GM12878 (cell line): ENCODE measurements around the gene YARS1. TPM values are rescaled to one million over a fixed set of nuclear protein-coding genes. Genes with fewer than 3 reads are reported as not detected.

Experiments
- ATAC-seq: fragments of 200-7000 bp; cut with Tn5 transposase; 3 replicates; pipeline ENCODE4 v1.9.1; 2020; ENCODE audit warnings: mild to moderate bottlenecking, moderate library complexity
- BruUV-seq: library from RNA; stranded (reverse); fragments of 400-500 nt; replicated peaks from 2 replicates; lab custom pipeline; 2021; lab: Mats Ljungman, UMichigan
- CTCF ChIA-PET: fragments of 300-600 bp; sonication (Branson Sonifier 250); formaldehyde crosslinking; extraction: SDS; loops from one replicate; lab custom pipeline; 2021; ENCODE audit warnings: inconsistent platforms; lab: Yijun Ruan, JAX
- POLR2A ChIA-PET: fragments of 350-600 bp; formaldehyde crosslinking; extraction: SDS; loops from one replicate; lab custom pipeline; 2021; ENCODE audit warnings: inconsistent platforms; lab: Charles Lee
- RAD21 ChIA-PET: fragments of 300-600 bp; sonication (Branson Sonifier 250); formaldehyde crosslinking; loops from one replicate; lab custom pipeline; 2023; ENCODE audit warnings: antibody characterized with exemption; ENCODE audit not compliant: unreplicated experiment; lab: Charles Lee
- SMC1A ChIA-PET: fragments of 300-600 bp; sonication (Branson Sonifier 250); formaldehyde crosslinking; loops from one replicate; lab custom pipeline; 2023; ENCODE audit not compliant: unreplicated experiment, uncharacterized antibody; lab: Charles Lee
- DNase-seq: peaks from one replicate; pipeline ENCODE4 v3.0.0-alpha.2; 2011; ENCODE audit warnings: low read depth, low spot score
- FAIRE-seq: peaks from 3 replicates; lab custom pipeline; 2011; peaks lifted over from hg19 to GRCh38; lab: Jason Lieb, UNC
- H2AFZ ChIP-seq: 2 replicates; pipeline ENCODE4 v1.6.0; 2011; ENCODE audit warnings: low read depth, low read length, control low read depth; ENCODE audit not compliant: control insufficient read depth
- H3K27ac ChIP-seq: 2 replicates; pipeline ENCODE4 v1.5.1; 2011; ENCODE audit warnings: control low read depth; ENCODE audit not compliant: control insufficient read depth, insufficient read depth
- H3K27me3 ChIP-seq, 2 experiments: replicated peaks in 1 of 2; 2 replicates each; pipeline versions ENCODE4 v1.6.0 to v1.6.1; 2011; ENCODE audit warnings: low read length in 1 of 2; ENCODE audit not compliant: control insufficient read depth in 2 of 2, insufficient read depth in 2 of 2
- H3K36me3 ChIP-seq, 2 experiments: 2 replicates each; pipeline ENCODE4 v1.5.1; 2011; ENCODE audit warnings: low read length in 1 of 2; ENCODE audit not compliant: control insufficient read depth in 2 of 2, insufficient read depth in 2 of 2
- H3K4me1 ChIP-seq: 2 replicates; pipeline ENCODE4 v1.6.1; 2011; ENCODE audit warnings: mild to moderate bottlenecking, low read length, moderate library complexity, mixed read lengths; ENCODE audit not compliant: control insufficient read depth, insufficient read depth
- H3K4me2 ChIP-seq: 2 replicates; pipeline ENCODE4 v1.6.0; 2011; ENCODE audit warnings: control low read depth; ENCODE audit not compliant: control insufficient read depth, insufficient read depth
- H3K4me3 ChIP-seq: fragments of 200-600 bp; sonication (generic); 2 replicates; pipeline ENCODE4 v1.5.1; 2016
- H3K79me2 ChIP-seq: 2 replicates; pipeline ENCODE4 v1.6.0; 2011; ENCODE audit warnings: low read length; ENCODE audit not compliant: control insufficient read depth, insufficient read depth
- H3K9ac ChIP-seq: 2 replicates; pipeline ENCODE4 v1.8.0; 2011; ENCODE audit warnings: low read length, control low read depth, mixed read lengths; ENCODE audit not compliant: control insufficient read depth, insufficient read depth
- H3K9me3 ChIP-seq: replicated peaks from 3 replicates; pipeline ENCODE4 v1.5.1; 2011; ENCODE audit warnings: mild to moderate bottlenecking, low read length; ENCODE audit not compliant: control insufficient read depth, insufficient read depth
- H4K20me1 ChIP-seq: 2 replicates; pipeline ENCODE4 v1.6.0; 2011; ENCODE audit not compliant: control insufficient read depth, insufficient read depth
- ATF2 ChIP-seq: IDR thresholded peaks from 2 replicates; pipeline ENCODE4 v1.6.1; 2012; ENCODE audit warnings: low read length, inconsistent platforms
- BCL11A ChIP-seq: IDR thresholded peaks from 2 replicates; pipeline ENCODE4 v1.6.1; 2011; ENCODE audit warnings: low read depth, low read length
- CHD2 ChIP-seq: IDR thresholded peaks from 2 replicates; pipeline ENCODE4 v1.6.1; 2011; ENCODE audit warnings: low read depth, low read length, improper control_type of control experiment, borderline replicate concordance
- CUX1 ChIP-seq: IDR thresholded peaks from 2 replicates; pipeline ENCODE4 v1.6.1; 2012; ENCODE audit warnings: improper control_type of control experiment, low read depth, low read length; ENCODE audit not compliant: insufficient replicate concordance
- ESRRA ChIP-seq: IDR thresholded peaks from 2 replicates; pipeline ENCODE4 v1.6.1; 2012; ENCODE audit warnings: mild to moderate bottlenecking, low read length, improper control_type of control experiment
- FOXK2 ChIP-seq: fragments of 450-650 bp; IDR thresholded peaks from 2 replicates; pipeline ENCODE4 v1.6.1; 2017; ENCODE audit warnings: mild to moderate bottlenecking, moderate library complexity
- HDAC6 ChIP-seq: fragments of 200-600 bp; sonication (generic); IDR thresholded peaks from one replicate; pipeline ENCODE4 v1.8.0; 2017; ENCODE audit warnings: antibody characterized with exemption; ENCODE audit not compliant: unreplicated experiment
- IKZF2 ChIP-seq, 2 experiments: fragments of 450-650 bp; IDR thresholded peaks; 2 replicates each; pipeline ENCODE4 v1.6.1; 2017; ENCODE audit warnings: mild to moderate bottlenecking in 2 of 2, moderate library complexity in 2 of 2
- JUNB ChIP-seq: IDR thresholded peaks from 2 replicates; pipeline ENCODE4 v1.6.1; 2016; ENCODE audit warnings: antibody characterized with exemption, mild to moderate bottlenecking
- NR2C1 ChIP-seq: fragments of 450-650 bp; IDR thresholded peaks from 2 replicates; pipeline ENCODE4 v1.6.1; 2017; ENCODE audit warnings: antibody characterized with exemption, mild to moderate bottlenecking, moderate library complexity
- RAD51 ChIP-seq: fragments of 450-650 bp; IDR thresholded peaks from 2 replicates; pipeline ENCODE4 v1.6.1; 2016; ENCODE audit warnings: moderate library complexity, mild to moderate bottlenecking, inconsistent platforms
- SIX5 ChIP-seq: IDR thresholded peaks from 2 replicates; pipeline ENCODE4 v1.6.1; 2011; ENCODE audit warnings: mild to moderate bottlenecking, low read depth, low read length, moderate library complexity; ENCODE audit not compliant: severe bottlenecking
- SMAD1 ChIP-seq: fragments of 450-650 bp; IDR thresholded peaks from 2 replicates; pipeline ENCODE4 v1.6.1; 2018; ENCODE audit warnings: mild to moderate bottlenecking, low read depth; ENCODE audit not compliant: partially characterized antibody
- SRF ChIP-seq, 2 experiments: IDR thresholded peaks; 2 replicates each; pipeline ENCODE4 v1.6.1; 2011; ENCODE audit warnings: low read depth in 2 of 2, low read length in 2 of 2, mild to moderate bottlenecking in 1 of 2, moderate library complexity in 1 of 2
- TCF7 ChIP-seq: IDR thresholded peaks from 2 replicates; pipeline ENCODE4 v1.6.1; 2014; ENCODE audit warnings: antibody characterized with exemption, borderline replicate concordance
- ZNF622 ChIP-seq: fragments of 450-650 bp; IDR thresholded peaks from 2 replicates; pipeline ENCODE4 v1.6.1; 2017; ENCODE audit warnings: mild to moderate bottlenecking, inconsistent platforms
- ZZZ3 ChIP-seq: IDR thresholded peaks from 2 replicates; pipeline ENCODE4 v1.6.1; 2011; ENCODE audit warnings: low read depth; ENCODE audit not compliant: control insufficient read depth, insufficient read length
- WGBS: methylation state at CpG from one replicate; pipeline ENCODE4 v1.1.6; 2016; ENCODE audit warnings: low lambda C conversion rate; ENCODE audit not compliant: insufficient replicate concordance, insufficient coverage; ENCODE audit errors: missing lambda C conversion rate; 5-methylcytosine and 5-hydroxymethylcytosine counted together
- in situ Hi-C: fragments of 300-500 bp; cut with MboI; formaldehyde crosslinking; loops from 9 replicates; pipeline ENCODE4 v1.14.3; 2018; ENCODE audit warnings: mixed read lengths
- intact Hi-C: fragments of 100-400 bp; cut with micrococcal nuclease; formaldehyde crosslinking; loops from one replicate; pipeline ENCODE4 v1.14.2; 2022; ENCODE audit not compliant: unreplicated experiment
- polyA plus RNA-seq, 11 experiments: library from polyadenylated mRNA; depleted of rRNA in 4 of 11; unstranded in 6 of 11; stranded (reverse) in 5 of 11; fragments of >200 nt; fragmentation: Nextera tagmentation in 4 of 11; fragmentation: Illumina TruSeq in 1 of 11; extraction: Ambion mirVana in 4 of 11; extraction: Trizol in 1 of 11; gene quantifications; 1 replicate in 1 of 11; 2 replicates in 10 of 11; pipeline versions ENCODE4 v1.2.1 to v1.2.3, GENCODE V29; 2011 to 2016; ENCODE audit warnings: inconsistent platforms in 2 of 11, missing spikeins in 2 of 11, low read depth in 1 of 11
- total RNA-seq, 4 experiments: library from RNA; depleted of rRNA in 3 of 4; stranded (reverse); fragments of >200 nt in 3 of 4; fragmentation: Illumina TruSeq in 1 of 4; extraction: Trizol in 1 of 4; gene quantifications; 2 replicates each; pipeline versions ENCODE4 v1.2.1 to v1.2.3, GENCODE V29; 2013 to 2021

YARS1 gene
- total and polyA plus RNA-seq, 10 of the 15 experiments (the other 5 are each of a cell fraction or from before 2014, with no cell fraction given): 39.9 to 202 (median 136) TPM

GRCh38 chr1:32817815-32818786 lies 943 bp upstream of the YARS1 start:
- Histone ChIP-seq H3K9ac (peak overlapping the region; percentile 100), H3K79me2 (peaks cover 97% of the 10 kb centered on the region), H4K20me1 (no peaks in the 10 kb centered on the region; the same call in 1 of the 2 replicates), H2AFZ (peak overlapping the region; percentile 51), H3K4me3 (peak overlapping the region; percentile 71), H3K27me3 (no peaks in the 10 kb centered on the region), H3K27ac (peak overlapping the region; percentile 100), H3K4me2 (peak overlapping the region; percentile 99), H3K9me3 (no peaks in the 10 kb centered on the region; the same call in 1 of the 3 replicates), H3K4me1 (peaks cover 28% of the 10 kb centered on the region), H3K36me3 (peaks cover 0 to 4% of the 10 kb centered on the region in 2 experiments; a peak in 1 of 4 replicates)
- ChIA-PET POLR2A (interaction anchor here (0.9 to 2.9 kb wide), 7 partner anchors 18 to 480 kb away, joined by 3 to 14 read pairs (median 5); partner anchors contain the start of genes RBBP4 and ZBTB8OS), CTCF (interaction anchor here (0.9 to 1.5 kb wide), 4 partner anchors 24 to 198 kb away, joined by 3 to 7 read pairs (median 4); no protein-coding TSS in a partner anchor), SMC1A (interaction anchor here (1.0 to 1.4 kb wide), 4 partner anchors 11 to 174 kb away, joined by 3 to 6 read pairs (median 4); no protein-coding TSS in a partner anchor), RAD21 (interaction anchor here (0.6 to 1.1 kb wide), 3 partner anchors 45 to 106 kb away, joined by 3 to 4 read pairs (median 3); no protein-coding TSS in a partner anchor)
- DNase-seq (no peak), FAIRE-seq (no peak), ATAC-seq (peak; percentile 38)
- in situ Hi-C loops (no loop called here), intact Hi-C loops (loop anchor here (5.0 kb wide), 1 partner anchor 54 kb away; the partner anchor contains the start of gene FNDC5)
- under 1% methylated on average over 48 of the region's 51 CpGs for WGBS
- BruUV-seq: TSS peak; percentile 78
- TF ChIP-seq ATF2 (no peak), IKZF2 (IDR thresholded peaks at IDR 0.05) (peak; percentile 11 to 44; a peak in 3 of 4 replicates), SRF (IDR thresholded peaks at IDR 0.05; ENCODE audit: low read depth in 2 of 2, low read length in 2 of 2) (no peak), RAD51 (no peak), SIX5 (no peak), FOXK2 (no peak), ESRRA (no peak), CHD2 (no peak; the same call in 1 of the 2 replicates), BCL11A (no peak), JUNB (no peak), HDAC6 (no peak), ZNF622 (no peak), CUX1 (no peak), SMAD1 (no peak), NR2C1 (no peak), ZZZ3 (no peak), TCF7 (no peak)
